HepG2 (cell line): ENCODE data around the gene CCNF. TPM values are rescaled to one million over a fixed set of nuclear protein-coding genes. Genes with fewer than 3 reads are reported as not detected.
A peak's percentile ranks its signal among the peaks of the same experiment; 100 is the strongest.

Source experiments
- CENPX ChIP-seq: sonication (generic); formaldehyde crosslinking; IDR thresholded peaks from 2 replicates; pipeline ENCODE4 v1.9.0; 2021; ENCODE audit warnings: mild to moderate bottlenecking, missing genetic modification reagents, moderate library complexity
- GATAD1 ChIP-seq: IDR thresholded peaks from 2 replicates; pipeline ENCODE4 v1.6.1; 2016; ENCODE audit warnings: missing genetic modification reagents, missing compliant biosample characterization
- HNRNPLL ChIP-seq: fragments of 200-400 bp; formaldehyde crosslinking; IDR thresholded peaks from 2 replicates; pipeline ENCODE4 v1.6.1; 2017; ENCODE audit warnings: mild to moderate bottlenecking, low read depth, low read length; ENCODE audit not compliant: poor library complexity, severe bottlenecking
- IRX3 ChIP-seq: sonication (generic); formaldehyde crosslinking; IDR thresholded peaks from 2 replicates; pipeline ENCODE4 v1.8.1; 2023; ENCODE audit warnings: mild to moderate bottlenecking, low read depth, missing genetic modification reagents, borderline replicate concordance
- KLF9 ChIP-seq: IDR thresholded peaks from 2 replicates; pipeline ENCODE4 v1.6.1; 2016; ENCODE audit warnings: low read depth
- SIN3B ChIP-seq: fragments of 150-350 bp; IDR thresholded peaks from 2 replicates; pipeline ENCODE4 v1.6.1; 2014; ENCODE audit warnings: low read length
- SPEN ChIP-seq: sonication (generic); formaldehyde crosslinking; IDR thresholded peaks from 2 replicates; pipeline ENCODE4 v1.5.1; 2020; ENCODE audit warnings: low read depth, mild to moderate bottlenecking, missing genetic modification reagents
- TAF15 ChIP-seq: fragments of 200-400 bp; formaldehyde crosslinking; IDR thresholded peaks from one replicate; pipeline ENCODE4 v1.6.1; 2018; ENCODE audit warnings: mild to moderate bottlenecking, low read depth, low read length; ENCODE audit not compliant: poor library complexity, severe bottlenecking
- TEAD3 ChIP-seq: optimal IDR thresholded peaks from 2 replicates; pipeline ENCODE3; 2016; ENCODE audit warnings: borderline replicate concordance
- THAP11 ChIP-seq: IDR thresholded peaks from 2 replicates; pipeline ENCODE4 v1.6.1; 2016; ENCODE audit warnings: missing biosample characterization, missing genetic modification reagents
- U2AF2 ChIP-seq: fragments of 200-400 bp; formaldehyde crosslinking; IDR thresholded peaks from 2 replicates; pipeline ENCODE4 v1.6.1; 2017; ENCODE audit warnings: low read depth, mild to moderate bottlenecking, low read length
- YEATS2 ChIP-seq: sonication (generic); formaldehyde crosslinking; IDR thresholded peaks from 2 replicates; pipeline ENCODE4 v1.4.0; 2020; ENCODE audit warnings: missing genetic modification reagents, borderline replicate concordance
- ZNF335 ChIP-seq: sonication (generic); formaldehyde crosslinking; IDR thresholded peaks from 2 replicates; pipeline ENCODE4 v1.4.0; 2020; ENCODE audit warnings: missing genetic modification reagents
- ZNF543 ChIP-seq: sonication (generic); formaldehyde crosslinking; IDR thresholded peaks from 2 replicates; pipeline ENCODE4 v1.4.0; 2020; ENCODE audit warnings: mild to moderate bottlenecking, missing genetic modification reagents
- ZNF556 ChIP-seq: sonication (generic); formaldehyde crosslinking; IDR thresholded peaks from 2 replicates; pipeline ENCODE4 v1.4.0; 2020; ENCODE audit warnings: mild to moderate bottlenecking, missing genetic modification reagents, borderline replicate concordance
- polyA plus RNA-seq, 8 experiments: library from polyadenylated mRNA; depleted of rRNA in 3 of 8; stranded (reverse) in 7 of 8; unstranded in 1 of 8; fragments of >200 nt; fragmentation: Illumina TruSeq in 4 of 8; extraction: Trizol in 4 of 8; gene quantifications; 2 replicates each; pipeline versions ENCODE4 v1.2.1 to v1.2.3, GENCODE V29; 2011 to 2016; ENCODE audit warnings: low read depth in 4 of 8, missing spikeins in 1 of 8, mixed read lengths in 1 of 8; ENCODE audit not compliant: insufficient read depth in 1 of 8
- total RNA-seq, 5 experiments: library from RNA; depleted of rRNA; stranded (reverse); fragments of >200 nt; fragmentation: Illumina TruSeq; extraction: Trizol; gene quantifications; 2 replicates each; pipeline ENCODE4 v1.2.3, GENCODE V29; 2016; ENCODE audit warnings: low read depth in 1 of 5
- TF ChIP-seq, protein P1 (sequence below): sonication (generic); formaldehyde crosslinking; IDR thresholded peaks from 2 replicates; pipeline ENCODE4 v1.4.0; 2020; ENCODE audit warnings: missing genetic modification reagents, mild to moderate bottlenecking, borderline replicate concordance
- TF ChIP-seq, protein P2 (sequence below): IDR thresholded peaks from 2 replicates; pipeline ENCODE4 v1.6.1; 2016
- TF ChIP-seq, protein P3 (sequence below): sonication (generic); formaldehyde crosslinking; IDR thresholded peaks from 2 replicates; pipeline ENCODE4 v1.5.0; 2020; ENCODE audit warnings: mild to moderate bottlenecking, missing genetic modification reagents, borderline replicate concordance
- TF ChIP-seq, protein P4 (sequence below): sonication (generic); formaldehyde crosslinking; IDR thresholded peaks from 2 replicates; pipeline ENCODE4 v1.8.1; 2022; ENCODE audit warnings: low read depth, mild to moderate bottlenecking, missing genetic modification reagents

Gene CCNF
- total and polyA plus RNA-seq, 2 of the 13 experiments (the other 11 are each of a cell fraction or from before 2014, with no cell fraction given) = 6.4 to 22.8 TPM

DNA sequence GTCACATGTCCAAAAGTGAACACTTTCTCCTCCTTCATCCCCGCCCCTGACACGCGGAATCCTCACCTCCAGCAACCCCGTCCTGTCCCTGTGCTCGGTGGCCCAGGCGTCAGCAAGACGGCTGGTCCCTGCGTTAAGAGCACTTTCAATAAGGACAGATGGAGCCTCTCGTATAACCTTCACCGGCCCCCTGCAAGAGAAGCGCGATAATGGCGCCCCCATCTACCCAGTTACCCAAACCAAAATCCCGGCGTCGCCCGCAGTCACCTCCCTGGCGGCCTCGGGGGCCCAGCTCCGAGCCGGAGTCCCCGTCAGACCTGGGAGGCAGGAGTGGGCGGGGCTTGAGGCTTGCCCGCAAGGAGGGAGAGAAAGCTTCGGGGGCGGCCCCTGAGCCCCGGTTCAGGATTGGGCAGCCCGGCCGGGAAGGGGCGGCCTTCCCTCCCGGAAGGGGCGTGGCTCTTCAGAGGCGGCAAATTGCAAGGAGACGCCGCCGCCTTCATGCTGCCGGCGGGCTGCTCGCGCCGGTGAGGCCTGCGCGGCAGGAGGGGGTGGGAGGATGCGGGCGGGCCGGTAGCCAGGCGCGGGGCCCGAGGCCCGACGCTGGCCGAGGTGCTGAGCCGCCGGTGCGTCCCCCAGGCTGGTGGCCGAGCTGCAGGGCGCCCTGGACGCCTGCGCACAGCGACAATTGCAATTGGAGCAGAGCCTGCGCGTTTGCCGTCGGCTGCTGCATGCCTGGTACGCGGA is 30.6 kb downstream of the CCNF start, which contains the start of gene TEDC2 (continued):
- TF ChIP-seq U2AF2 (0 out of 2 replicates have a peak, but pooled peaks have one; percentile 8), SIN3B (peak; percentile 91), ZNF335 (no peak), TAF15 (peak; percentile 21), SPEN (CRISPR knock-in tag) (peak; percentile 32; the same call in 1 of the 2 replicates), IRX3 (CRISPR knock-in tag) (peak; percentile 55; the same call in 1 of the 2 replicates), GATAD1 (peak; percentile 88), HNRNPLL (peak; percentile 64), THAP11 (CRISPR knock-in tag) (peak; percentile 67; the same call in 1 of the 2 replicates), CENPX (CRISPR knock-in tag) (no peak), ZNF543 (CRISPR knock-in tag) (peak; percentile 89), YEATS2 (CRISPR knock-in tag) (peak; percentile 69; the same call in 1 of the 2 replicates), KLF9 (CRISPR knock-in tag) (0 out of 2 replicates have a peak, but pooled peaks have one; percentile 31), TEAD3 (CRISPR knock-in tag) (peak; percentile 39), ZNF556 (CRISPR knock-in tag) (no peak)
- TF ChIP-seq, protein P1, sequence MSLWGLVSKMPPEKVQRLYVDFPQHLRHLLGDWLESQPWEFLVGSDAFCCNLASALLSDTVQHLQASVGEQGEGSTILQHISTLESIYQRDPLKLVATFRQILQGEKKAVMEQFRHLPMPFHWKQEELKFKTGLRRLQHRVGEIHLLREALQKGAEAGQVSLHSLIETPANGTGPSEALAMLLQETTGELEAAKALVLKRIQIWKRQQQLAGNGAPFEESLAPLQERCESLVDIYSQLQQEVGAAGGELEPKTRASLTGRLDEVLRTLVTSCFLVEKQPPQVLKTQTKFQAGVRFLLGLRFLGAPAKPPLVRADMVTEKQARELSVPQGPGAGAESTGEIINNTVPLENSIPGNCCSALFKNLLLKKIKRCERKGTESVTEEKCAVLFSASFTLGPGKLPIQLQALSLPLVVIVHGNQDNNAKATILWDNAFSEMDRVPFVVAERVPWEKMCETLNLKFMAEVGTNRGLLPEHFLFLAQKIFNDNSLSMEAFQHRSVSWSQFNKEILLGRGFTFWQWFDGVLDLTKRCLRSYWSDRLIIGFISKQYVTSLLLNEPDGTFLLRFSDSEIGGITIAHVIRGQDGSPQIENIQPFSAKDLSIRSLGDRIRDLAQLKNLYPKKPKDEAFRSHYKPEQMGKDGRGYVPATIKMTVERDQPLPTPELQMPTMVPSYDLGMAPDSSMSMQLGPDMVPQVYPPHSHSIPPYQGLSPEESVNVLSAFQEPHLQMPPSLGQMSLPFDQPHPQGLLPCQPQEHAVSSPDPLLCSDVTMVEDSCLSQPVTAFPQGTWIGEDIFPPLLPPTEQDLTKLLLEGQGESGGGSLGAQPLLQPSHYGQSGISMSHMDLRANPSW (CRISPR knock-in tag) = no peak
- TF ChIP-seq, protein P2, sequence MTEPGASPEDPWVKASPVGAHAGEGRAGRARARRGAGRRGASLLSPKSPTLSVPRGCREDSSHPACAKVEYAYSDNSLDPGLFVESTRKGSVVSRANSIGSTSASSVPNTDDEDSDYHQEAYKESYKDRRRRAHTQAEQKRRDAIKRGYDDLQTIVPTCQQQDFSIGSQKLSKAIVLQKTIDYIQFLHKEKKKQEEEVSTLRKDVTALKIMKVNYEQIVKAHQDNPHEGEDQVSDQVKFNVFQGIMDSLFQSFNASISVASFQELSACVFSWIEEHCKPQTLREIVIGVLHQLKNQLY (CRISPR knock-in tag) = peak; percentile 22; the same call in 1 of the 2 replicates
- TF ChIP-seq, protein P3, sequence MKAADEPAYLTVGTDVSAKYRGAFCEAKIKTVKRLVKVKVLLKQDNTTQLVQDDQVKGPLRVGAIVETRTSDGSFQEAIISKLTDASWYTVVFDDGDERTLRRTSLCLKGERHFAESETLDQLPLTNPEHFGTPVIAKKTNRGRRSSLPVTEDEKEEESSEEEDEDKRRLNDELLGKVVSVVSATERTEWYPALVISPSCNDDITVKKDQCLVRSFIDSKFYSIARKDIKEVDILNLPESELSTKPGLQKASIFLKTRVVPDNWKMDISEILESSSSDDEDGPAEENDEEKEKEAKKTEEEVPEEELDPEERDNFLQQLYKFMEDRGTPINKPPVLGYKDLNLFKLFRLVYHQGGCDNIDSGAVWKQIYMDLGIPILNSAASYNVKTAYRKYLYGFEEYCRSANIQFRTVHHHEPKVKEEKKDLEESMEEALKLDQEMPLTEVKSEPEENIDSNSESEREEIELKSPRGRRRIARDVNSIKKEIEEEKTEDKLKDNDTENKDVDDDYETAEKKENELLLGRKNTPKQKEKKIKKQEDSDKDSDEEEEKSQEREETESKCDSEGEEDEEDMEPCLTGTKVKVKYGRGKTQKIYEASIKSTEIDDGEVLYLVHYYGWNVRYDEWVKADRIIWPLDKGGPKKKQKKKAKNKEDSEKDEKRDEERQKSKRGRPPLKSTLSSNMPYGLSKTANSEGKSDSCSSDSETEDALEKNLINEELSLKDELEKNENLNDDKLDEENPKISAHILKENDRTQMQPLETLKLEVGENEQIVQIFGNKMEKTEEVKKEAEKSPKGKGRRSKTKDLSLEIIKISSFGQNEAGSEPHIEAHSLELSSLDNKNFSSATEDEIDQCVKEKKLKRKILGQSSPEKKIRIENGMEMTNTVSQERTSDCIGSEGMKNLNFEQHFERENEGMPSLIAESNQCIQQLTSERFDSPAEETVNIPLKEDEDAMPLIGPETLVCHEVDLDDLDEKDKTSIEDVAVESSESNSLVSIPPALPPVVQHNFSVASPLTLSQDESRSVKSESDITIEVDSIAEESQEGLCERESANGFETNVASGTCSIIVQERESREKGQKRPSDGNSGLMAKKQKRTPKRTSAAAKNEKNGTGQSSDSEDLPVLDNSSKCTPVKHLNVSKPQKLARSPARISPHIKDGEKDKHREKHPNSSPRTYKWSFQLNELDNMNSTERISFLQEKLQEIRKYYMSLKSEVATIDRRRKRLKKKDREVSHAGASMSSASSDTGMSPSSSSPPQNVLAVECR (CRISPR knock-in tag) = peak; percentile 94; the same call in 1 of the 2 replicates
- TF ChIP-seq, protein P4, sequence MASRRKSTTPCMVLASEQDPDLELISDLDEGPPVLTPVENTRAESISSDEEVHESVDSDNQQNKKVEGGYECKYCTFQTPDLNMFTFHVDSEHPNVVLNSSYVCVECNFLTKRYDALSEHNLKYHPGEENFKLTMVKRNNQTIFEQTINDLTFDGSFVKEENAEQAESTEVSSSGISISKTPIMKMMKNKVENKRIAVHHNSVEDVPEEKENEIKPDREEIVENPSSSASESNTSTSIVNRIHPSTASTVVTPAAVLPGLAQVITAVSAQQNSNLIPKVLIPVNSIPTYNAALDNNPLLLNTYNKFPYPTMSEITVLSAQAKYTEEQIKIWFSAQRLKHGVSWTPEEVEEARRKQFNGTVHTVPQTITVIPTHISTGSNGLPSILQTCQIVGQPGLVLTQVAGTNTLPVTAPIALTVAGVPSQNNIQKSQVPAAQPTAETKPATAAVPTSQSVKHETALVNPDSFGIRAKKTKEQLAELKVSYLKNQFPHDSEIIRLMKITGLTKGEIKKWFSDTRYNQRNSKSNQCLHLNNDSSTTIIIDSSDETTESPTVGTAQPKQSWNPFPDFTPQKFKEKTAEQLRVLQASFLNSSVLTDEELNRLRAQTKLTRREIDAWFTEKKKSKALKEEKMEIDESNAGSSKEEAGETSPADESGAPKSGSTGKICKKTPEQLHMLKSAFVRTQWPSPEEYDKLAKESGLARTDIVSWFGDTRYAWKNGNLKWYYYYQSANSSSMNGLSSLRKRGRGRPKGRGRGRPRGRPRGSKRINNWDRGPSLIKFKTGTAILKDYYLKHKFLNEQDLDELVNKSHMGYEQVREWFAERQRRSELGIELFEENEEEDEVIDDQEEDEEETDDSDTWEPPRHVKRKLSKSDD (CRISPR knock-in tag) = peak; percentile 81; the same call in 1 of the 2 replicates
